A673 (cell line): ENCODE results near the gene CSPG4.

Experiments
- EZH2 ChIP-seq: fragments of 200-600 bp; sonication (generic); IDR thresholded peaks from 2 replicates; pipeline ENCODE4 v1.6.1; 2017; ENCODE audit warnings: borderline replicate concordance, low read depth, mild to moderate bottlenecking, mixed read lengths, antibody characterized with exemption, low read length; ENCODE audit not compliant: poor library complexity, severe bottlenecking
- TF ChIP-seq, protein P1 (sequence below): fragments of 300-800, 200-600 bp; sonication (generic); conservative IDR thresholded peaks from 2 replicates; pipeline ENCODE4 v1.5.1; 2017; ENCODE audit warnings: low read depth, mild to moderate bottlenecking, antibody characterized with exemption, low read length, moderate library complexity, mixed read lengths

DNA sequence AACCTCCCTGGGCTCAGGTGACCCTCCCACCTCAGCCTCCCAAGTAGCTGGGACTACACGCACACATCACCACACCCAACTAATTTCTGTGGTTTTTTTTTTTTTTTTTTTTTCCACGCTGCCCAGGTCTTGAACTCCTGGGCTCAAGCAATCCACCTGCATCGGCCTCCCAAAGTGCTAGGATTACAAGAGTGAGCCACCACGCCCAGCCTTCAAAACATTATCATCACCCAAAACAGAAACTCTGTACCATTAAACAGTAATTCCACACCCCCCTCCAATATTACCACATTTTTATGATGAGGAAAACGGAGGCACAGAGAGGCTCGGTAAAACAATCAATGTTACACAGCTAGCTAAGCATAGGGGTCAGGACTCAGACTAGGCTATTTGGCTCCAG lies 76.6 kb downstream of the CSPG4 start:
- TF ChIP-seq, protein P1, sequence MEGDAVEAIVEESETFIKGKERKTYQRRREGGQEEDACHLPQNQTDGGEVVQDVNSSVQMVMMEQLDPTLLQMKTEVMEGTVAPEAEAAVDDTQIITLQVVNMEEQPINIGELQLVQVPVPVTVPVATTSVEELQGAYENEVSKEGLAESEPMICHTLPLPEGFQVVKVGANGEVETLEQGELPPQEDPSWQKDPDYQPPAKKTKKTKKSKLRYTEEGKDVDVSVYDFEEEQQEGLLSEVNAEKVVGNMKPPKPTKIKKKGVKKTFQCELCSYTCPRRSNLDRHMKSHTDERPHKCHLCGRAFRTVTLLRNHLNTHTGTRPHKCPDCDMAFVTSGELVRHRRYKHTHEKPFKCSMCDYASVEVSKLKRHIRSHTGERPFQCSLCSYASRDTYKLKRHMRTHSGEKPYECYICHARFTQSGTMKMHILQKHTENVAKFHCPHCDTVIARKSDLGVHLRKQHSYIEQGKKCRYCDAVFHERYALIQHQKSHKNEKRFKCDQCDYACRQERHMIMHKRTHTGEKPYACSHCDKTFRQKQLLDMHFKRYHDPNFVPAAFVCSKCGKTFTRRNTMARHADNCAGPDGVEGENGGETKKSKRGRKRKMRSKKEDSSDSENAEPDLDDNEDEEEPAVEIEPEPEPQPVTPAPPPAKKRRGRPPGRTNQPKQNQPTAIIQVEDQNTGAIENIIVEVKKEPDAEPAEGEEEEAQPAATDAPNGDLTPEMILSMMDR, result no peak
- no peak for TF ChIP-seq EZH2
